Esophagus muscularis mucosa (tissue), 4 donors: ENCODE measurements around the gene EIF3L. TPM values are rescaled to one million over a fixed set of nuclear protein-coding genes. Genes with fewer than 3 reads are reported as not detected.

ENCODE experiments used
- DNase-seq: peaks from one replicate; pipeline ENCODE4 v3.0.0-alpha.2; 2017; ENCODE audit errors: extremely low spot score
- H3K27ac ChIP-seq, 4 donors: fragments of 200-600 bp; sonication (generic); replicated peaks in 1 of 4; 1 replicate in 3 of 4; 2 replicates in 1 of 4; pipeline ENCODE4 v1.5.1; 2016 to 2019; ENCODE audit warnings: mild to moderate bottlenecking in 1 of 4
- H3K27me3 ChIP-seq, 4 donors: fragments of 200-600 bp; sonication (generic); one replicate each; pipeline versions ENCODE4 v1.5.1 to v1.6.0; 2016 to 2019
- H3K36me3 ChIP-seq, 4 donors: fragments of 200-600 bp; sonication (generic); one replicate each; pipeline ENCODE4 v1.5.1; 2016 to 2019
- H3K4me1 ChIP-seq, 4 donors: fragments of 200-600 bp; sonication (generic); one replicate each; pipeline ENCODE4 v1.5.1; 2016 to 2019
- H3K4me3 ChIP-seq, 4 donors: fragments of 200-600 bp; sonication (generic); 1 replicate in 2 of 4; 2 replicates in 2 of 4; pipeline ENCODE4 v1.5.1; 2016 to 2019; ENCODE audit warnings: mild to moderate bottlenecking in 4 of 4, moderate library complexity in 1 of 4
- H3K9me3 ChIP-seq, 4 donors: fragments of 200-600 bp; sonication (generic); 1 replicate in 3 of 4; 2 replicates in 1 of 4; pipeline ENCODE4 v1.5.1; 2016 to 2019
- CTCF ChIP-seq, 3 experiments: fragments of 200-600 bp in 2 of 3; fragments of 450-650 bp in 1 of 3; sonication (generic) in 2 of 3; IDR thresholded peaks; one replicate each; pipeline ENCODE4 v1.5.1; 2017 to 2019; ENCODE audit warnings: antibody characterized with exemption in 3 of 3, mild to moderate bottlenecking in 2 of 3, moderate library complexity in 1 of 3
- EP300 ChIP-seq: sonication (generic); formaldehyde crosslinking; IDR thresholded peaks from one replicate; pipeline ENCODE4 v1.6.1; 2017; ENCODE audit warnings: antibody characterized with exemption
- POLR2A ChIP-seq: fragments of 450-650 bp; IDR thresholded peaks from one replicate; pipeline ENCODE4 v1.6.1; 2017; ENCODE audit warnings: antibody characterized with exemption, moderate library complexity, mild to moderate bottlenecking, low read depth
- POLR2AphosphoS5 ChIP-seq, 2 donors: sonication (generic); formaldehyde crosslinking; IDR thresholded peaks; one replicate each; pipeline ENCODE4 v1.6.1; 2017; ENCODE audit warnings: antibody characterized with exemption in 2 of 2
- WGBS: methylation state at CpG from one replicate; pipeline ENCODE4 v1.1.5; 2018; 5-methylcytosine and 5-hydroxymethylcytosine counted together
- intact Hi-C: fragments of 100-400 bp; cut with DNase I; formaldehyde crosslinking; loops from one replicate; pipeline ENCODE4 v1.15.1; 2023
- total RNA-seq, 4 donors: library from RNA; depleted of rRNA; stranded (reverse); fragments of >200 nt; gene quantifications; one replicate each; pipeline versions ENCODE4 v1.1.0 to v1.2.1, GENCODE V29; 2016

The EIF3L gene
- total RNA-seq, 4 donors from 2014 or later, result 348 to 494 (median 425) TPM

- H3K27me3 ChIP-seq, result no peaks in the 10 kb centered on the region
- WGBS, result 94% methylated on average over 5 of the region's 5 CpGs
- no peak for DNase-seq
- TF ChIP-seq EP300 (no peak), POLR2A (no peak), POLR2AphosphoS5 (IDR thresholded peaks at IDR 0.05) (no peak), CTCF (IDR thresholded peaks at IDR 0.05) (no peak)
- H3K4me3 ChIP-seq, result no peak overlapping the region
- intact Hi-C loops, result loop anchor here (5.0 kb wide), 1 partner anchor 63 kb away; no protein-coding TSS in a partner anchor
- H3K9me3 ChIP-seq, result no peaks in the 10 kb centered on the region
- H3K4me1 ChIP-seq, result peaks cover 27 to 40% (median 36%) of the 10 kb centered on the region in 4 donors
- H3K27ac ChIP-seq, result no peak overlapping the region
- H3K36me3 ChIP-seq, result peaks cover 0 to 19% (median 6%) of the 10 kb centered on the region in 4 donors
These were observed 39.4 kb upstream of the EIF3L start for GRCh38 chr22:37809672-37810333.

GRCh38 chr22:37811867-37812266, 37.4 kb upstream of the EIF3L start:
- DNase-seq, result no peak
- H3K27me3 ChIP-seq, result no peaks in the 10 kb centered on the region
- intact Hi-C loops, result no loop called here
- TF ChIP-seq CTCF (IDR thresholded peaks at IDR 0.05) (no peak), POLR2AphosphoS5 (IDR thresholded peaks at IDR 0.05) (no peak), EP300 (no peak), POLR2A (no peak)
- WGBS, result 93% methylated on average over 2 of the region's 2 CpGs
- H3K27ac ChIP-seq, result no peak overlapping the region
- H3K4me3 ChIP-seq, result no peak overlapping the region
- H3K9me3 ChIP-seq, result no peaks in the 10 kb centered on the region
- H3K4me1 ChIP-seq, result peaks cover 13 to 26% (median 19%) of the 10 kb centered on the region in 4 donors
- peaks cover 0 to 39% (median 19%) of the 10 kb centered on the region in 4 donors for H3K36me3 ChIP-seq

- no peak for DNase-seq
- Histone ChIP-seq H3K27me3 (no peaks in the 10 kb centered on the region), H3K4me3 (no peak overlapping the region), H3K9me3 (no peaks in the 10 kb centered on the region), H3K27ac (no peak overlapping the region), H3K36me3 (peaks cover 0 to 39% (median 19%) of the 10 kb centered on the region in 4 donors), H3K4me1 (peaks cover 13 to 24% (median 19%) of the 10 kb centered on the region in 4 donors)
- TF ChIP-seq POLR2AphosphoS5 (IDR thresholded peaks at IDR 0.05) (no peak), EP300 (no peak), POLR2A (no peak), CTCF (IDR thresholded peaks at IDR 0.05) (no peak)
- WGBS, result 93% methylated on average over 22 of the region's 27 CpGs
- intact Hi-C loops, result no loop called here
These were observed 36.1 kb upstream of the EIF3L start for GRCh38 chr22:37812869-37813678.

GRCh38 chr22:37815593-37815992, 33.6 kb upstream of the EIF3L start:
- 89% methylated on average over 7 of the region's 12 CpGs for WGBS
- DNase-seq, result no peak
- H3K27ac ChIP-seq, result no peak overlapping the region
- H3K9me3 ChIP-seq, result no peaks in the 10 kb centered on the region
- peaks cover 0 to 20% (median 0%) of the 10 kb centered on the region in 4 donors for H3K27me3 ChIP-seq
- TF ChIP-seq EP300, result no peak
- TF ChIP-seq POLR2A, result no peak
- no peak for TF ChIP-seq POLR2AphosphoS5 (IDR thresholded peaks at IDR 0.05)
- no peak for TF ChIP-seq CTCF (IDR thresholded peaks at IDR 0.05)
- H3K4me3 ChIP-seq, result no peak overlapping the region
- peaks cover 0 to 39% (median 19%) of the 10 kb centered on the region in 4 donors for H3K36me3 ChIP-seq
- intact Hi-C loops, result loop anchor here (5.0 kb wide), 1 partner anchor 152 kb away; no protein-coding TSS in a partner anchor
- peaks cover 17 to 21% (median 20%) of the 10 kb centered on the region in 4 donors for H3K4me1 ChIP-seq
